ENCODE results near the gene CLEC7A. TPM values are rescaled to one million over a fixed set of nuclear protein-coding genes. Genes with fewer than 3 reads are reported as not detected.

The CLEC7A gene
- total and polyA plus RNA-seq, 4 donors: 2.8 to 7.0 (median 3.8) TPM

GRCh38 chr12:10069976-10070375 is 60.0 kb downstream of the CLEC7A start:
- 20% methylated on average over 3 of the region's 3 CpGs for WGBS
- Histone ChIP-seq H3K36me3 (ENCODE audit: control insufficient read depth in 4 of 4, insufficient read depth in 3 of 4, low read depth in 1 of 4, low read length in 3 of 4) (no peaks in the 10 kb centered on the region), H3K4me1 (ENCODE audit: control insufficient read depth in 4 of 4, insufficient read depth in 4 of 4, low read length in 3 of 4) (no peaks in the 10 kb centered on the region), H3K27me3 (ENCODE audit: control insufficient read depth in 4 of 4, insufficient read depth in 4 of 4, low read length in 3 of 4) (no peaks in the 10 kb centered on the region), H3K9ac (ENCODE audit: low read depth in 1 of 2, low read length in 2 of 2) (no peak overlapping the region), H3K9me3 (ENCODE audit: control insufficient read depth in 4 of 4, low read length in 3 of 4) (no peaks in the 10 kb centered on the region), H3K27ac (ENCODE audit: low read depth in 1 of 2, low read length in 2 of 2) (no peak overlapping the region), H3K4me3 (ENCODE audit: low read depth in 1 of 3, low read length in 3 of 3) (no peak overlapping the region)
- DNase-seq (ENCODE audit: low spot score): no peak
- TF ChIP-seq TAF1 (conservative IDR thresholded peaks at IDR 0.05) (no peak), JUND (IDR thresholded peaks at IDR 0.05) (no peak), NR2F2 (IDR thresholded peaks at IDR 0.05) (no peak), FOXA1 (IDR thresholded peaks at IDR 0.05) (no peak), EGR1 (IDR thresholded peaks at IDR 0.05; ENCODE audit: low read depth in 2 of 2) (no peak), MAX (IDR thresholded peaks at IDR 0.05) (no peak), GABPA (IDR thresholded peaks at IDR 0.05 in 1 of 2, conservative IDR thresholded peaks at IDR 0.05 in 1 of 2) (no peak), RXRA (IDR thresholded peaks at IDR 0.05) (no peak), SP1 (IDR thresholded peaks at IDR 0.05) (no peak), HNF4G (IDR thresholded peaks at IDR 0.05) (no peak), ATF3 (IDR thresholded peaks at IDR 0.05) (no peak)
- TF ChIP-seq, protein P1, sequence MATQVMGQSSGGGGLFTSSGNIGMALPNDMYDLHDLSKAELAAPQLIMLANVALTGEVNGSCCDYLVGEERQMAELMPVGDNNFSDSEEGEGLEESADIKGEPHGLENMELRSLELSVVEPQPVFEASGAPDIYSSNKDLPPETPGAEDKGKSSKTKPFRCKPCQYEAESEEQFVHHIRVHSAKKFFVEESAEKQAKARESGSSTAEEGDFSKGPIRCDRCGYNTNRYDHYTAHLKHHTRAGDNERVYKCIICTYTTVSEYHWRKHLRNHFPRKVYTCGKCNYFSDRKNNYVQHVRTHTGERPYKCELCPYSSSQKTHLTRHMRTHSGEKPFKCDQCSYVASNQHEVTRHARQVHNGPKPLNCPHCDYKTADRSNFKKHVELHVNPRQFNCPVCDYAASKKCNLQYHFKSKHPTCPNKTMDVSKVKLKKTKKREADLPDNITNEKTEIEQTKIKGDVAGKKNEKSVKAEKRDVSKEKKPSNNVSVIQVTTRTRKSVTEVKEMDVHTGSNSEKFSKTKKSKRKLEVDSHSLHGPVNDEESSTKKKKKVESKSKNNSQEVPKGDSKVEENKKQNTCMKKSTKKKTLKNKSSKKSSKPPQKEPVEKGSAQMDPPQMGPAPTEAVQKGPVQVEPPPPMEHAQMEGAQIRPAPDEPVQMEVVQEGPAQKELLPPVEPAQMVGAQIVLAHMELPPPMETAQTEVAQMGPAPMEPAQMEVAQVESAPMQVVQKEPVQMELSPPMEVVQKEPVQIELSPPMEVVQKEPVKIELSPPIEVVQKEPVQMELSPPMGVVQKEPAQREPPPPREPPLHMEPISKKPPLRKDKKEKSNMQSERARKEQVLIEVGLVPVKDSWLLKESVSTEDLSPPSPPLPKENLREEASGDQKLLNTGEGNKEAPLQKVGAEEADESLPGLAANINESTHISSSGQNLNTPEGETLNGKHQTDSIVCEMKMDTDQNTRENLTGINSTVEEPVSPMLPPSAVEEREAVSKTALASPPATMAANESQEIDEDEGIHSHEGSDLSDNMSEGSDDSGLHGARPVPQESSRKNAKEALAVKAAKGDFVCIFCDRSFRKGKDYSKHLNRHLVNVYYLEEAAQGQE (IDR thresholded peaks at IDR 0.05): no peak

- Histone ChIP-seq H3K27ac (ENCODE audit: low read depth in 1 of 2, low read length in 2 of 2) (peak overlapping the region; percentile 33 to 64), H3K4me3 (ENCODE audit: low read depth in 1 of 3, low read length in 3 of 3) (no peak overlapping the region)
- 73% methylated on average over 4 of the region's 4 CpGs for WGBS
Measured at GRCh38 chr12:10069099-10069498, 60.9 kb downstream of the CLEC7A start.

DNA sequence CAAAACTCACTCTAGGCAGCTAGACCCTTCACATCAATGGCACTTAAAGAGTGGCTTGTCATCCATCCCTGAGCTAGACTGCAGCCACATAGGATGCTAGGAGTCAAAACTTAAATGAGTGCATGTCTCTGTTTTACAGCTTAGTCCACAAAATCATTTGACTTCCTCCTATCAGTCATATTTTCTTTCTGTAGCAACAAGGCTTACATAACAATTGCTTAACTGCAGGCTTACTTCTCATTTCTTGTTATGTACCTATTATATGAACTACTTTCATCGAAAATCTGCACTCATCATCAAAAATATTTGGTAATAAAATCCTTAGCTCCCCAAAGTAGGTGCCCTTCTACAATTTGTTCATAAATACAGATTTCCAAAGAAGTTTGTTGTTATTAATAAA is 61.4 kb downstream of the CLEC7A start:
- WGBS: 48% methylated on average over 1 of the region's 1 CpG
- Histone ChIP-seq H3K27me3 (ENCODE audit: control insufficient read depth in 4 of 4, insufficient read depth in 4 of 4, low read length in 3 of 4) (no peaks in the 10 kb centered on the region), H3K9me3 (ENCODE audit: control insufficient read depth in 4 of 4, low read length in 3 of 4) (no peaks in the 10 kb centered on the region), H3K36me3 (ENCODE audit: control insufficient read depth in 4 of 4, insufficient read depth in 3 of 4, low read depth in 1 of 4, low read length in 3 of 4) (no peaks in the 10 kb centered on the region), H3K9ac (ENCODE audit: low read depth in 1 of 2, low read length in 2 of 2) (no peak overlapping the region), H3K4me1 (ENCODE audit: control insufficient read depth in 4 of 4, insufficient read depth in 4 of 4, low read length in 3 of 4) (no peaks in the 10 kb centered on the region), H3K4me3 (ENCODE audit: low read depth in 1 of 3, low read length in 3 of 3) (no peak overlapping the region), H3K27ac (ENCODE audit: low read depth in 1 of 2, low read length in 2 of 2) (peak overlapping the region; percentile 33 to 75)
- DNase-seq (ENCODE audit: low spot score): no peak
- TF ChIP-seq RAD21 (IDR thresholded peaks at IDR 0.05) (no peak), TAF1 (conservative IDR thresholded peaks at IDR 0.05) (no peak), SP1 (IDR thresholded peaks at IDR 0.05) (no peak), GABPA (IDR thresholded peaks at IDR 0.05 in 1 of 2, conservative IDR thresholded peaks at IDR 0.05 in 1 of 2) (no peak), FOXA1 (IDR thresholded peaks at IDR 0.05) (no peak), MAX (IDR thresholded peaks at IDR 0.05) (no peak), HNF4G (IDR thresholded peaks at IDR 0.05) (no peak)

More at GRCh38 chr12:10069099-10069498, 60.9 kb downstream of the CLEC7A start:
- H3K36me3 ChIP-seq (ENCODE audit: control insufficient read depth in 4 of 4, insufficient read depth in 3 of 4, low read depth in 1 of 4, low read length in 3 of 4): no peaks in the 10 kb centered on the region
- no peak for DNase-seq (ENCODE audit: low spot score)
- H3K9ac ChIP-seq (ENCODE audit: low read depth in 1 of 2, low read length in 2 of 2): no peak overlapping the region
- H3K4me1 ChIP-seq (ENCODE audit: control insufficient read depth in 4 of 4, insufficient read depth in 4 of 4, low read length in 3 of 4): no peaks in the 10 kb centered on the region
- no peaks in the 10 kb centered on the region for H3K27me3 ChIP-seq (ENCODE audit: control insufficient read depth in 4 of 4, insufficient read depth in 4 of 4, low read length in 3 of 4)
- no peaks in the 10 kb centered on the region for H3K9me3 ChIP-seq (ENCODE audit: control insufficient read depth in 4 of 4, low read length in 3 of 4)
- no peak for TF ChIP-seq HNF4A (conservative IDR thresholded peaks at IDR 0.05)
- no peak for TF ChIP-seq EGR1 (IDR thresholded peaks at IDR 0.05; ENCODE audit: low read depth in 2 of 2)
